PFSK-1 (cell line): ENCODE measurements around the gene LYRM2.

Source experiments
- POLR2AphosphoS5 ChIP-seq: IDR thresholded peaks from 2 replicates; pipeline ENCODE4 v1.6.1; 2012; ENCODE audit warnings: low read depth, mild to moderate bottlenecking, control low read depth, low read length, moderate library complexity
- SIN3A ChIP-seq: IDR thresholded peaks from 2 replicates; pipeline ENCODE4 v1.6.1; 2012; ENCODE audit warnings: mild to moderate bottlenecking, low read length, moderate library complexity, borderline replicate concordance; ENCODE audit not compliant: insufficient read depth
- TAF1 ChIP-seq: IDR thresholded peaks from 2 replicates; pipeline ENCODE4 v1.6.1; 2012; ENCODE audit warnings: low read length, control low read depth, borderline replicate concordance; ENCODE audit not compliant: insufficient read depth
- TF ChIP-seq, protein P1 (sequence below), 2 experiments: IDR thresholded peaks; 2 replicates each; pipeline versions ENCODE4 v1.6.1 to v1.8.0; 2011 to 2012; ENCODE audit warnings: low read depth in 2 of 2, low read length in 2 of 2, control low read depth in 1 of 2, inconsistent platforms in 1 of 2, mild to moderate bottlenecking in 1 of 2, moderate library complexity in 1 of 2; ENCODE audit not compliant: insufficient read depth in 1 of 2

DNA sequence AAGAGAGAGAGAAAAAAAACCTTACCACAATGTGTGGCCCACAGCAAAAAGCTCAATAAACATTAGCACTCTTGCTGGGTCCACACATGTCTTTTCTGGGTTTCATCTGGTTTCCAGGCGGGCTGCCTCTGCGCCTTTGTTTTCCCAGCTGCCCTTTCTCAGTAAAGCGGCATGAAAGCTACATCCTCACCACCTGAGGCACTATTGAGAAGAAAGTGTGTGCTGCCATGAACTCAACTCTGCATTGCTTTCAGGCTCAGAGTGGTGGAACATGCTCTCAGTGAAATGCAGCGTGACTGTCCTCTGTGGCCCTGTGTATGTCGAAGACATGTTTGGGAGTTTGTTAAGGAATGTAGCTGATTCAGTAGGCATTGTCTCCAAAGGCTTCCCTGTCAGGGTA lies 102.3 kb downstream of the LYRM2 start:
- TF ChIP-seq POLR2AphosphoS5 (no peak), TAF1 (no peak), SIN3A (no peak)
- TF ChIP-seq, protein P1, sequence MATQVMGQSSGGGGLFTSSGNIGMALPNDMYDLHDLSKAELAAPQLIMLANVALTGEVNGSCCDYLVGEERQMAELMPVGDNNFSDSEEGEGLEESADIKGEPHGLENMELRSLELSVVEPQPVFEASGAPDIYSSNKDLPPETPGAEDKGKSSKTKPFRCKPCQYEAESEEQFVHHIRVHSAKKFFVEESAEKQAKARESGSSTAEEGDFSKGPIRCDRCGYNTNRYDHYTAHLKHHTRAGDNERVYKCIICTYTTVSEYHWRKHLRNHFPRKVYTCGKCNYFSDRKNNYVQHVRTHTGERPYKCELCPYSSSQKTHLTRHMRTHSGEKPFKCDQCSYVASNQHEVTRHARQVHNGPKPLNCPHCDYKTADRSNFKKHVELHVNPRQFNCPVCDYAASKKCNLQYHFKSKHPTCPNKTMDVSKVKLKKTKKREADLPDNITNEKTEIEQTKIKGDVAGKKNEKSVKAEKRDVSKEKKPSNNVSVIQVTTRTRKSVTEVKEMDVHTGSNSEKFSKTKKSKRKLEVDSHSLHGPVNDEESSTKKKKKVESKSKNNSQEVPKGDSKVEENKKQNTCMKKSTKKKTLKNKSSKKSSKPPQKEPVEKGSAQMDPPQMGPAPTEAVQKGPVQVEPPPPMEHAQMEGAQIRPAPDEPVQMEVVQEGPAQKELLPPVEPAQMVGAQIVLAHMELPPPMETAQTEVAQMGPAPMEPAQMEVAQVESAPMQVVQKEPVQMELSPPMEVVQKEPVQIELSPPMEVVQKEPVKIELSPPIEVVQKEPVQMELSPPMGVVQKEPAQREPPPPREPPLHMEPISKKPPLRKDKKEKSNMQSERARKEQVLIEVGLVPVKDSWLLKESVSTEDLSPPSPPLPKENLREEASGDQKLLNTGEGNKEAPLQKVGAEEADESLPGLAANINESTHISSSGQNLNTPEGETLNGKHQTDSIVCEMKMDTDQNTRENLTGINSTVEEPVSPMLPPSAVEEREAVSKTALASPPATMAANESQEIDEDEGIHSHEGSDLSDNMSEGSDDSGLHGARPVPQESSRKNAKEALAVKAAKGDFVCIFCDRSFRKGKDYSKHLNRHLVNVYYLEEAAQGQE (IDR thresholded peaks at IDR 0.05; ENCODE audit: insufficient read depth in 1 of 2, low read depth in 2 of 2, low read length in 2 of 2) = no peak
